ENCODE data around the gene ZDHHC12.
A peak's percentile ranks its signal among the peaks of the same experiment; 100 is the strongest.

Gene ZDHHC12

GRCh38 chr9:128685636-128686489 lies 38.1 kb downstream of the ZDHHC12 start:
- CTCF ChIA-PET: interaction anchor here (0.9 to 2.2 kb wide), 3 partner anchors 14 to 167 kb away, joined by 3 to 7 read pairs (median 4); no protein-coding TSS in a partner anchor
- H3K4me1 ChIP-seq (ENCODE audit: control insufficient read depth, insufficient read depth, low read length): no peaks in the 10 kb centered on the region
- no peak overlapping the region for H3K4me3 ChIP-seq (ENCODE audit: low read depth, low read length)
- H3K36me3 ChIP-seq (ENCODE audit: control insufficient read depth in 2 of 2, insufficient read depth in 1 of 2, low read length in 2 of 2): peaks cover 0 to 9% of the 10 kb centered on the region in 2 experiments; a peak in 2 of 3 replicates
- POLR2A ChIA-PET: interaction anchor here (0.6 to 2.3 kb wide), 5 partner anchors 10 to 24 kb away, joined by 3 to 16 read pairs (median 11); no protein-coding TSS in a partner anchor
- no peak overlapping the region; the same call in 1 of the 2 replicates for H3K27ac ChIP-seq (ENCODE audit: extremely low read depth, low read depth, low read length)
- no peaks in the 10 kb centered on the region for H3K9me3 ChIP-seq (ENCODE audit: control insufficient read depth, insufficient read depth, low read depth, low read length)
- TF ChIP-seq ZNF701 (tag by site-specific recombination; IDR thresholded peaks at IDR 0.05) (no peak), ZFHX2 (tag by site-specific recombination; conservative IDR thresholded peaks at IDR 0.05) (peak; percentile 39), EGR2 (tag by site-specific recombination; IDR thresholded peaks at IDR 0.05; ENCODE audit: low read depth) (peak; percentile 27; the same call in 1 of the 2 replicates)

- ChIA-PET POLR2A (interaction anchor here (0.5 to 2.3 kb wide), 18 partner anchors 8 to 145 kb away, joined by 3 to 16 read pairs (median 7); partner anchors contain the start of genes DYNC2I2, ENDOG, PKN3 and SPOUT1), CTCF (interaction anchor here (0.5 to 0.9 kb wide), 8 partner anchors 15 to 344 kb away, joined by 3 to 4 read pairs (median 3); partner anchors contain the start of gene PKN3)
- no peaks in the 10 kb centered on the region; a peak in 1 of 3 replicates for H3K36me3 ChIP-seq (ENCODE audit: control insufficient read depth in 2 of 2, insufficient read depth in 1 of 2, low read length in 2 of 2)
- H3K27ac ChIP-seq (ENCODE audit: extremely low read depth, low read depth, low read length): peak overlapping the region; percentile 78
- no peaks in the 10 kb centered on the region for H3K4me1 ChIP-seq (ENCODE audit: control insufficient read depth, insufficient read depth, low read length)
- H3K9me3 ChIP-seq (ENCODE audit: control insufficient read depth, insufficient read depth, low read depth, low read length): no peaks in the 10 kb centered on the region
- peak overlapping the region; percentile 65 for H3K4me3 ChIP-seq (ENCODE audit: low read depth, low read length)
- TF ChIP-seq ZNF416 (tag by site-specific recombination; IDR thresholded peaks at IDR 0.05) (no peak), ZNF350 (tag by site-specific recombination; IDR thresholded peaks at IDR 0.05) (no peak), ZNF366 (tag by site-specific recombination; conservative IDR thresholded peaks at IDR 0.05) (peak; percentile 54), ZNF223 (tag by site-specific recombination; IDR thresholded peaks at IDR 0.05) (no peak), ZNF169 (tag by site-specific recombination; IDR thresholded peaks at IDR 0.05) (no peak), MZF1 (tag by site-specific recombination; IDR thresholded peaks at IDR 0.05; ENCODE audit: borderline replicate concordance) (no peak), SP7 (tag by site-specific recombination; IDR thresholded peaks at IDR 0.05) (no peak; the same call in none of the 2 replicates), ZSCAN30 (tag by site-specific recombination; IDR thresholded peaks at IDR 0.05) (no peak), ZNF639 (tag by site-specific recombination; IDR thresholded peaks at IDR 0.05) (0 out of 2 replicates have a peak, but pooled peaks have one; percentile 6), KLF16 (tag by site-specific recombination; IDR thresholded peaks at IDR 0.05) (peak; percentile 36; the same call in 1 of the 2 replicates), ZNF660 (tag by site-specific recombination; IDR thresholded peaks at IDR 0.05) (no peak), EGR2 (tag by site-specific recombination; IDR thresholded peaks at IDR 0.05; ENCODE audit: low read depth) (peak; percentile 78), ZFP37 (tag by site-specific recombination; IDR thresholded peaks at IDR 0.05) (0 out of 2 replicates have a peak, but pooled peaks have one; percentile 46), ZNF362 (tag by site-specific recombination; IDR thresholded peaks at IDR 0.05) (no peak), ZBTB1 (tag by site-specific recombination; IDR thresholded peaks at IDR 0.05) (no peak), OVOL3 (tag by site-specific recombination; IDR thresholded peaks at IDR 0.05) (no peak), ZNF157 (tag by site-specific recombination; IDR thresholded peaks at IDR 0.05) (no peak), ZNF768 (tag by site-specific recombination; IDR thresholded peaks at IDR 0.05) (no peak), PATZ1 (tag by site-specific recombination; IDR thresholded peaks at IDR 0.05) (peak; percentile 93), ZNF202 (tag by site-specific recombination; IDR thresholded peaks at IDR 0.05; ENCODE audit: borderline replicate concordance) (no peak), ZNF624 (tag by site-specific recombination; IDR thresholded peaks at IDR 0.05) (no peak), SP2 (tag by site-specific recombination; IDR thresholded peaks at IDR 0.05) (peak; percentile 80), CTCF (tag by site-specific recombination; IDR thresholded peaks at IDR 0.05) (no peak)
These were observed 39.4 kb downstream of the ZDHHC12 start for GRCh38 chr9:128684325-128685199.

Measured in HEK293 (cell line).